ENCODE measurements around the gene TOP3A. TPM values are rescaled to one million over a fixed set of nuclear protein-coding genes. Genes with fewer than 3 reads are reported as not detected.
A peak's percentile ranks its signal among the peaks of the same experiment; 100 is the strongest.
"Not testable (repeated sequence)": the region's sequence is repeated elsewhere in the genome, so short reads cannot be mapped to it uniquely, and the experiment has no call there.

The TOP3A gene
- total and polyA plus RNA-seq, 11 donors = 9.4 to 26.1 (median 12.8) TPM

DNA sequence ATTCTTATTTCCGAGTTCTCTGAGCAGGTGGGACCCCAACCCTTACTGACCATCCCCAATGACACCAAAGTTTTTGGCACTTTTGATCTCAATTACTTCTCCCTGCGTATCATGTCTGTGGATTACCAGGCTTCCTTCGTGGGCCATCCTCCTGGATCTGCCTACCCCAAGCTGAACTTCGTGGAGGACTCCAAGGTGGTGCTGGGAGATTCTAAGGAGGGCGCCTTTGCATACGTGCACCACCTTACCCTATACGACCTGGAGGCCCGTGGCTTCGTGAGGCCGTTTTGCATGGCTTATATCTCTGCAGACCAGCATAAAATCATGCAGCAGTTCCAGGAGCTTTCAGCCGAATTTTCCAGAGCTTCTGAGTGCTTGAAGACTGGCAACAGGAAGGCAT is 1.2 kb upstream of the TOP3A start:
- DNase-seq (no peak), ATAC-seq (no peak)
- Histone ChIP-seq H3K4me3 (peak overlapping the region; percentile 54 to 96 (median 87)), H3K27me3 (no peaks in the 10 kb centered on the region), H3K4me1 (peaks cover 11 to 83% (median 70%) of the 10 kb centered on the region in 12 donors), H3K9me3 (no peaks in the 10 kb centered on the region), H3K27ac (peak overlapping the region in 10 of 12 donors; percentile 67 to 95 (median 86)), H3K36me3 (peaks cover 0 to 60% (median 33%) of the 10 kb centered on the region in 9 donors)
- TF ChIP-seq, protein P1, sequence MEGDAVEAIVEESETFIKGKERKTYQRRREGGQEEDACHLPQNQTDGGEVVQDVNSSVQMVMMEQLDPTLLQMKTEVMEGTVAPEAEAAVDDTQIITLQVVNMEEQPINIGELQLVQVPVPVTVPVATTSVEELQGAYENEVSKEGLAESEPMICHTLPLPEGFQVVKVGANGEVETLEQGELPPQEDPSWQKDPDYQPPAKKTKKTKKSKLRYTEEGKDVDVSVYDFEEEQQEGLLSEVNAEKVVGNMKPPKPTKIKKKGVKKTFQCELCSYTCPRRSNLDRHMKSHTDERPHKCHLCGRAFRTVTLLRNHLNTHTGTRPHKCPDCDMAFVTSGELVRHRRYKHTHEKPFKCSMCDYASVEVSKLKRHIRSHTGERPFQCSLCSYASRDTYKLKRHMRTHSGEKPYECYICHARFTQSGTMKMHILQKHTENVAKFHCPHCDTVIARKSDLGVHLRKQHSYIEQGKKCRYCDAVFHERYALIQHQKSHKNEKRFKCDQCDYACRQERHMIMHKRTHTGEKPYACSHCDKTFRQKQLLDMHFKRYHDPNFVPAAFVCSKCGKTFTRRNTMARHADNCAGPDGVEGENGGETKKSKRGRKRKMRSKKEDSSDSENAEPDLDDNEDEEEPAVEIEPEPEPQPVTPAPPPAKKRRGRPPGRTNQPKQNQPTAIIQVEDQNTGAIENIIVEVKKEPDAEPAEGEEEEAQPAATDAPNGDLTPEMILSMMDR (IDR thresholded peaks at IDR 0.05) = no peak
- TF ChIP-seq POLR2A (IDR thresholded peaks at IDR 0.05) = no peak
- 62 to 66% (median 66%) methylated on average over 11 of the region's 11 CpGs for WGBS, 4 donors
- intact Hi-C loops (cut with DNase I) = loop anchor here in 7 of 10 donors (2.0 to 10.0 kb wide), 7 partner anchors 51 to 134 kb away; partner anchors contain the start of genes MIEF2 (in 3 of the 7), LLGL1 (in 2 of the 7), ALKBH5 (in 1 of the 7) and FLII (in 1 of the 7)

DNA sequence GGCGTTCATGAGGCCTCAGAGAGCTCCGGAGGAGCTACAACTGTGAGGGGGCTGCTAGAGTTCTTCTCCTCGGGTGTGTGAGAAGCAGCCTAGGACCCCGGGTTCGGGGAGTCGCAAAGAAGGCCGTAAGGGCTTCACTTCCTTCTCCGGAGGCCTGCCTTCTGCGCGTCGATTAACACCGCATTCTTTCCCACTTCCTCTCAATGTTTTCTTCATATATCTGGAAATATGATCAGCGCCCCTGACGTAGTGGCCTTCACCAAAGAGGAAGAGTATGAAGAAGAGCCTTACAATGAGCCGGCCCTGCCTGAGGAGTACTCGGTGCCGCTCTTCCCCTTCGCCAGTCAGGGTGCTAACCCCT is 748 bp upstream of the TOP3A start:
- Histone ChIP-seq H3K27me3 (no peaks in the 10 kb centered on the region), H3K27ac (peak overlapping the region; percentile 26 to 95 (median 86)), H3K9me3 (no peaks in the 10 kb centered on the region), H3K4me3 (peak overlapping the region; percentile 54 to 96 (median 87)), H3K4me1 (peaks cover 11 to 79% (median 67%) of the 10 kb centered on the region in 12 donors), H3K36me3 (peaks cover 0 to 56% (median 32%) of the 10 kb centered on the region in 9 donors)
- ATAC-seq (peak in 2 of 4 donors; percentile 0 to 1), DNase-seq (peak in 1 of 5 donors; percentile 35)
- intact Hi-C loops (cut with DNase I) = loop anchor here in 7 of 10 donors (2.0 to 10.0 kb wide), 7 partner anchors 51 to 133 kb away; partner anchors contain the start of genes MIEF2 (in 3 of the 7), LLGL1 (in 2 of the 7), ALKBH5 (in 1 of the 7) and FLII (in 1 of the 7)
- TF ChIP-seq POLR2A (IDR thresholded peaks at IDR 0.05) = no peak
- TF ChIP-seq, protein P1 (IDR thresholded peaks at IDR 0.05) = no peak
- WGBS, 4 donors = 6 to 8% (median 6%) methylated on average over 15 to 18 of the region's 18 CpGs

DNA sequence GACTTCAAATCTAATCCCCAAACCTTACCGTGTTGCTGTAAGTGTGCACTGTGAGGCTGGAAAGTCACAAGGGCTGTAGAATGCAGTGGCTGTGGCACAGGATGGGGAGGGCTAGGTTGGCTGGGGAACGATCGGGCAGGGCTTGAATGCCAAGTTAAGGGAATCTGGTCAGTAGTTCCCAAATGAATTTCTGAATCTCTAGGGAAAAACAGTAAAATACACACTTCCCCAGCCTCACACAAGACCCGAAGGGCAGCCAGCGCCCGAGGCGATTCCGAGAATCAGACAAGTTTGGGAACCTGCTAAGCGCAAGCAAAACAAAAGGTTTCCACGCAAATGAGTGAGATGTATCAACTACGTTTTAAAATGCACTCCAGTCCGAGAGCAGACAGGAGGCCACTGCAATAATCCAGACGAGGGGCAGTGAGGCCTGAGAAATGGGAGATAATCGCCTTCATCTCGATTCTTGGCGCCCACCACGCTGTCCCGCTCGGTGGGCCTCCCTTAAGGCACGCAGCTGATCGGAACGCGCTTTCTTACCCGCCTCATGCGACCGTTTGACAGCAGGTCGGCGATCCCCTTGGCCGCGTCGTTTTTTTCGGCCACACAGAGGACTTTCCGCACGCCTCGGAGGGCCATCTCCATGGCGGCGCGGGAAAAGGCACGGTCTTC is 599 bp downstream of the TOP3A start:
- WGBS, 4 donors = 0 to 1% (median 0%) methylated on average over 20 to 39 of the region's 39 CpGs
- Histone ChIP-seq H3K27ac (peak overlapping the region; percentile 20 to 95 (median 86)), H3K4me1 (peaks cover 11 to 66% (median 54%) of the 10 kb centered on the region in 12 donors), H3K4me3 (peak overlapping the region; percentile 54 to 96 (median 87)), H3K27me3 (no peaks in the 10 kb centered on the region), H3K9me3 (no peaks in the 10 kb centered on the region), H3K36me3 (peaks cover 0 to 50% (median 27%) of the 10 kb centered on the region in 9 donors)
- DNase-seq (peak in 2 of 5 donors; percentile 33 to 66), ATAC-seq (no peak)
- intact Hi-C loops (cut with DNase I) = loop anchor here in 8 of 10 donors (2.0 to 10.0 kb wide), 8 partner anchors 49 to 99 kb away; partner anchors contain the start of genes MIEF2 (in 4 of the 8), LLGL1 (in 2 of the 8) and FLII (in 1 of the 8)
- no peak for TF ChIP-seq POLR2A (IDR thresholded peaks at IDR 0.05)
- TF ChIP-seq, protein P1 (IDR thresholded peaks at IDR 0.05) = no peak

DNA sequence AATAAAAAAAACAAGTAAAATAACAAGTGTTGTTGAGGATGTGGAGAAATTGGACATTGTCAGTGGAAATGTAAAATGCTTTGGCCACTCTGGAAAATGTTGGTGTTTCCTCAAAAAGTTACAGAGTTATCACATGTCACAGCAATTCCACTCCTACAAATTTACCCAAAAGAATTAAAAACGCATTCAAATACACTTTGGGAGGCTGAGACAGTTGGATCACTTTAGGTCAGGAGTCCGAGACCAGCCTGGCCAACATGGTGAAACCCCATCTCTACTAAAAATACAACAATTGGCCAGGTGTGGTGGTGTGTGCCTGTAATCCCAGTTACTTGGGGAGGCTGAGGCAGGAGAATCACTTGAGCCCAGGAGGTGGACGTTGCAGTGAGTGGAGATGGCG is 5.6 kb downstream of the TOP3A start:
- Histone ChIP-seq H3K27ac (no peak overlapping the region), H3K9me3 (no peaks in the 10 kb centered on the region), H3K27me3 (no peaks in the 10 kb centered on the region), H3K4me1 (peaks cover 0 to 27% (median 15%) of the 10 kb centered on the region in 12 donors), H3K4me3 (no peak overlapping the region), H3K36me3 (peaks cover 0 to 71% (median 55%) of the 10 kb centered on the region in 9 donors)
- 93 to 96% (median 95%) methylated on average over 4 of the region's 4 CpGs for WGBS, 4 donors
- intact Hi-C loops (cut with DNase I) = loop anchor here in 1 of 10 donors (2.0 kb wide), 1 partner anchor 16 kb away; no protein-coding TSS in a partner anchor
- no peak for DNase-seq
- no peak for ATAC-seq
- TF ChIP-seq POLR2A (IDR thresholded peaks at IDR 0.05) = no peak
- TF ChIP-seq, protein P1 (IDR thresholded peaks at IDR 0.05) = no peak

DNA sequence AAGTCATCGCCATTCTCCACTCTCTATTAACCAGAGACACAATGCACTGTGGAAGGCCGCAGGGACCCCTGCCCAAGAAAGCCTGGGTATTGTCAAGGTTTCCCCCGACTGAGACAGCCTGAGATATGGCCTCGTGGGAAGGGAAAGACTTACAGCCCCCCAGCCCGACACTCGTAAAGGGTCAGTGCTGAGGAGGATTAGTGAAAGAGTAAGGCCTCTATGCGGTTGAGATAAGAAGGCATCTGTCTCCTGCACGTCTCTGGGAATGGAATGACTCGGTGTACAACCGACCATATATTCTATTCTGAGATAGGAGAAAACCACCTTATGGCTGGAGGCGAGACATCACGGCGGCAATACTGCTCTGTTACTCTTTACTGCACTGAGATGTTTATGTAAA is 11.6 kb downstream of the TOP3A start:
- DNase-seq; ATAC-seq; H3K27ac ChIP-seq; H3K9me3 ChIP-seq; intact Hi-C loops (cut with DNase I); H3K27me3 ChIP-seq; H3K4me3 ChIP-seq: not testable (repeated sequence)
- H3K4me1 ChIP-seq = peaks cover 0 to 17% (median 0%) of the 10 kb centered on the region in 12 donors
- 66 to 73% (median 72%) methylated on average over 13 of the region's 13 CpGs for WGBS, 4 donors
- H3K36me3 ChIP-seq = peaks cover 0 to 98% (median 93%) of the 10 kb centered on the region in 9 donors
